GM19372 (cell line): ENCODE results near the gene MYOC.
"Not testable (repeated sequence)": the region's sequence is repeated elsewhere in the genome, so short reads cannot be mapped to it uniquely, and the experiment has no call there.

ENCODE experiments used
- ATAC-seq: cut with Tn5 transposase; IDR thresholded peaks from one replicate; pipeline ENCODE4 v1.9.1; 2021; ENCODE audit warnings: mild to moderate bottlenecking, low read depth, moderate library complexity; ENCODE audit not compliant: unreplicated experiment

The MYOC gene

DNA sequence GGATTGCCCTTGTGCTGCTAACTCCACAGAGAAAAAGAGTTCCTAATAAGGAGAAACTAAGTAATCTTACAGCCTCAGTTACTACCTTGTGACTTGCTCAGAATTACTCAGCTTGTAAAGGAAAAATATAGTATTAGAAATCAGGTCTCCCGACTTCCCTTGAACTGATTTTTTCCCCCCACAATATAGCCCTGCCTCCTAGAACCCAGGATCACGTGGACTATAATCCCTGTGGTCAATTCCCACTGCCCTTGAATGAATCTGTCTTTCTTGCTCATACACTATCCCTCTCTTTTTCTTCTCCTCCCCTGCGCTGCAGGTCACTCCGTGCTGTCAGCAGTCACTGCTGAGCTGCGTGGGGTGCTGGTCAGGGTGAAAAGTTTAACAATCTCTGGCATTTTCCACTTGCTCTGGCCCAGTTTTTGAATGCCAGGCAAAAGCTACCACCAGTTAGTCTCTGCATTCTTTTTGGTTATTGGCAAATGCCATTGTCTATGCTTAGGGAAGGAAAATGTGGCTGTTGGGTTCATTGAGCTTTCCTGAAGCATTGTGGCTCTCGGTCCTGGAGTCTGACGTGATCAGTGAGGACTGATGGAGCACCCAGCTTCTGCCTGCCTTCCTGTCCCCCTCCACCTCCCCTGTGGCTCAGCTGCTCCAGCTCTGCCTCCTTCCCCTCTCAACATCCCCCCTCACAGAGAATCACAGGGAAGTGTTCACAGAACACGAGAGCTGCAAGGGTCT is 1.9 kb upstream of the MYOC start:
- ATAC-seq = no peak

- ATAC-seq = no peak
These were observed 1.3 kb upstream of the MYOC start for GRCh38 chr1:171653796-171654195.

GRCh38 chr1:171646249-171646560 is 6.3 kb downstream of the MYOC start:
- ATAC-seq = no peak

GRCh38 chr1:171645553-171646248 is 6.8 kb downstream of the MYOC start:
- no peak for ATAC-seq

DNA sequence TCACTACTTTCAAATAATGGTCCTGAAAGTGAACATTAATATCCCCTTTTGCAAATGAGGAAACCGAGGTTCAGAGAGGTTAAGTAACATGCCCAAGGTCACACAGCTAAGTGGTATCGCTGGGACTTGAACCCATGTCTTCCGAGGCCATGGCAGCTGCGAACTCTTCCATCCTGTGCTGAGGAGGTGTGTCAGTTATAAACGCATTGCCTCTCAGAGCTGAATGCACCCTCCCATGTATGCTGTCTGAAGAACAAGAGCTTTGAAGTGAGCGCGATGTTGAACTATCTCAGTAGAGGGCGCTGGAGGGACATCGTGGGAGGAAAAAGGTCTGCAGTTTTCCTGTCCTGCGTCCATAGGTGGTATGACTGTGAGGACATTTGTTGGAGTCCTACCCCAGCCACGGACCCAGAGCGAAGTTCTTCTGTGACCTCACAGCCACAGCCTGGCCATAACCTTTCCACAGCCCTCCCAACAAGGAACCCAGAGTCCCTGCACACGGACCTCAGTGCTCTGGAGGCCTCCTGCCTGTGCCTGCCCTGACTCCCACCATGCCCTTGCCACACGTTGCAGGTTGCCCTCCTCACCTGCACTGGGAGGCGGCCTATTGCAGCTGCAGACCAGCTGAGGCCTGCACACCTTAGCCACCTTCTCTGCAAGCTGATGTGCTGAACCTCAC is 7.5 kb downstream of the MYOC start:
- peak; percentile 64 for ATAC-seq

- ATAC-seq = no peak
These were observed 9.3 kb downstream of the MYOC start for GRCh38 chr1:171643156-171643555.

DNA sequence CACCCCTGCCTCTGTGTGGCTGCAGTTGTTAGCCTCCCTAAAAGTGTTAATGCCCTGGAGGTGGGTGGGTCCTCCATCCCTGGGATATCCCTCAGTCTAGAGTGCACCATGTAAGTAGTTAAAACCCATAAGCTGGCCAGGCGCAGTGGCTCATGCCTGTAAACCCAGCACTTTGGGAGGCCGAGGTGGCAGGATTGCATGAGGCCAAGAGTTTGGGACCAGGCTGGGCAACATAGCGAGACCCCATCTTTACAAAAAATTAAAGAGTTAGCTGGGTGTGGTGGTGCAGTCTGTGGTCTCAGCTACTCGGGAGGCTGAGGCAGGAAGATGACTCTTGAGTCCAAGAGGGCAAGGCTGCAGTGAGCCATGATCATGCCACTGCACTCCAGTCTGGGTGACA is 10.3 kb downstream of the MYOC start:
- no peak for ATAC-seq

DNA sequence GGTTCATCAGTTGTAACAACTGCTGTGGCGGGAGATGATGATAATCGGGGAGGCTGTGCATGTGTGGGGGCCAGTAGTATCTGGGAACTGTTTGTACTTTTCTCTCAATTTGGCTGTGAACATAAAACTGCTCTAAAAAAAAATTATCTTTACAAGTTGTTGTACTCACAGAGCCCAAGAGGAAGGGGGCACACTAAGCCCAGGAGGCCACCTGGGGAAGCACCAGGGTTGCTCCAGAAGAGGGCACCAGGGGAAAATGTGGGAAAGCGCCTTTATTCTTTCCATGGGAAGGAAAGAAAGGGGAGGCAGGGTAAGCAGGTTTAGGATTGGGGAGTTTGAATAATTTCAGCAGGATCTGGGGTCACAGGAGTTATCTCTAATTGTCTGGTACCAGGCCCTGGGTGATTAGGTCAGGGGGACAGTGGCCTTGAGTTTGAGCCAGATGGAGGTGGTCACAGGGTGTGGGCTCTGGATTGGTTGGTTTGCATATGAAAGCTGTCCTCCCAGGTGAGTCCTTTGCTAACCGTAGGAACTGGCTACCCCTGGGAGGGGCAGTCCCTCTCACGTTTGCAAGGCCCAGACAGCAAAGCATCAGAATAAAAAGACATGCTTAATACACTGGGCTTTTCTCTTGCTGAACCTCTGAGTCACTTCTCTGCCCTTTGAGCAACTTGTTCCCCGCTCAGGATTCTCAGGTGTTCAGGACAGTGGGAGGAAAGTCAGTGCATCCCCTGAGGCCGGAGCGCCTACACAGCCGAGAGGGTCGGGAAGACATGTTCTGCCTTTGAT is 11.2 kb downstream of the MYOC start:
- ATAC-seq = no peak

DNA sequence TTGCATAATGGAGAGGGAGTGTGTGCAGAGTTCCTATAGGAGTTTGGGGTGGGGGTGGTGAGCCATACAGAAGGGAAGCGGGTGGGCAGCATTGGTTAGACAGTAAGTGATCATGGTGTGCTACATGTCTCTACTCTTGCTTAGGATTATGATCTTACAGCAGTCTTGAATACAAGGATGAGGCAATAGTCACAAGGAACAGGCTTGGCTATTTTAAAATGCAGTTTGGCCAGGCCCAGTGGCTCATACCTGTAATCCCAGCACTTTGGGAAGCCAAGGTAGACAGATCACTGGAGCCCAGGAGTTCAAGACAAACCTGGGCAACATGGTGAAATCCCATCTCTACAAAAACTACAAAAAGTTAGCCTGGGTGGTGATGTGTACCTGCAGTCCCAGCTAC is 12.3 kb downstream of the MYOC start:
- no peak for ATAC-seq

DNA sequence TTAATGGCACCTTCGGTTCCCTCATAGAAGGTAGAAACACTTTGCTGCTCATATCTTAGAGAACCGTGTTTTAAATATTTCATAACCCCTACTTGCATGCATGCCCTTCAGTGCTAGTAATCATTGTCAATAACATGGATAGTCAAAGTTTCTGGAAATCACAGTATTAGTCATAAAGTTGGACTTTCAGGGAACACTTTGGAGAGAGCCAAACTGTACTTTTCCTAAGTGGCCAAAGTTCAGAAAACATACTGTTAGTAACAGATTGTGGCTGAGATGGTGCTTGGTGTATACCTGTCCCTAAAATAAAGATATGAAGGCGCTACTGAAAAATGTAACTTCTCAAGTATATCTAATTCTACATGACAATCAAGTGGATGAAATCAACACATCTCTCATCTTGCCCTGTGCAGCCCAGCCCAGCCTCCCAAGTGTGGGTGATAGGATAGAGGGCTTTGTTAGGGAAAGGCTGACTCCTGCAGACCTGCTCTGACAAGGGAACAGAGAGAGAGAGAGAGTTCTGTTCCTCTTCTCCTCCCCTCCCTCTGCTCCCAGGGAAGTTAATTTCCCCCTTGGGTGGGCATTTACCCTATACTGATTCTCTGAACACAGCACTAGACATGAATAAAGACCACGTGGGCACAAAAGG is 14.4 kb downstream of the MYOC start:
- ATAC-seq = no peak

DNA sequence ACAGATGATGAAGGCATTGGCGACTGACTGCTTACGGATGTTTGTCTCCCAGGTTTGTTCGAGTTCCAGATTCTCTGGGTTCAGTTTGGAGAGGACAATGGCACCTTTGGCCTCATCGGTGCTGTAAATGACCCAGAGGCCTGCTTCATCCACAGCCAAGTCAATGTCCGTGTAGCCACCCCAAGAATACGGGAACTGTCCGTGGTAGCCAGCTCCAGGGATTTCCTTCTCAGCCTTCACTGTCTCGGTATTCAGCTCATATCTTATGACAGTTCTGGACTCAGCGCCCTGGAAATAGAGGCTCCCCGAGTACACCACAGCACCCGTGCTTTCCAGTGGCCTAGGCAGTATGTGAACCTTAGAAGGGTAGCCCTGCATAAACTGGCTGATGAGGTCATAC is 16.3 kb downstream of the MYOC start:
- no peak for ATAC-seq

GRCh38 chr1:171635661-171636060 is 16.8 kb downstream of the MYOC start:
- ATAC-seq = no peak

GRCh38 chr1:171628225-171628624 is 24.3 kb downstream of the MYOC start:
- ATAC-seq = no peak

GRCh38 chr1:171627020-171627419 is 25.5 kb downstream of the MYOC start:
- no peak for ATAC-seq

DNA sequence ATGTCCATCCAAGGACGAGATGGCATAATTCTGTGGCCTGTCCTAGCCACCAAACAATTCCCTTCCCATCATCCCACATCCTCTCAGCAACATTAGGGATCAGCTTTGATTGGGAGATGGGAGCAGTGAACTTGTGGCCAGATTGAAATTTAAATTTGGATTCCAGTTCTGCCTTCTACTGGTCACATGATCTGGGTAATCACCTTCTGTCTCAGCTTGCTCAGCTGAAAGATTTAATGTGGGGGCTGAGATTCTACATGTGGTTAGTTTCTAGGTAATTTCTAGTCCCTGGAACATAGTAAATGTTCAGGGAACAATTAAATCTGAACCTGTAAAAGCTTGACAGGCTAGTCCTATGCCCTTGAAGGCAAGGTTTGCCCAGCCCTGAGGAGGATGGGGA is 27.3 kb downstream of the MYOC start:
- ATAC-seq = no peak

DNA sequence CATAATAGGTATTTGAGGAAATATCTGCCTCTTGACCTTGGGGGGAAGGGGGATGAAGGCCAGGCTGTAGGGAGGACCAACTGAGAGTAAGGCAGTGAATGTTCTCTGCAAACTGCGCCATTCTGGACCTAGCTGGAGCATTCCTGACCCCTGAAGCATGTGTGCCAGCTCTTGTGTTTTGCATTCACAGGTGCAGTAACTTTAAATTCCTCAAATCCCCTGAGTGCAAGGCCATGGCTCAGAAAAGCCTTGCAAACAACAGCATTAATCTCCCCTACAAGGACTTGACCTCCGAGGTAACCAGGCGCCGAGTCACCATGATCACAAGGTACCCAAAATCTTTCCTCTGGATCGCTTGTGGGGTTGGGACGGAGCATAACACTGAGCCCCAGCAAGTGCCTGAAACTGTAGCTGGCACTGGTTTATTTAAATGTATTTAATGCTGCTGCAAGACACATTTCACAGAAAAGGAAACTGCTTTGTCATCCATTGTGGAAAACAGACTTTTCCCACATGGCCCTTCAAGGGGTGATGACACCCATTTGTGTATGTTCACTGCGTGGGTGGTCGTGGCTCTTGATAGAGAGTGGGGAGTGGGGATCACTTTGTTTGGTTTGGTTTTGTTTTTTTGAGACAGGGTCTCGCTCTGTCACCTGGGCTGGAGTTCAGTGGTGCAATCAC is 28.7 kb downstream of the MYOC start:
- ATAC-seq = no peak

DNA sequence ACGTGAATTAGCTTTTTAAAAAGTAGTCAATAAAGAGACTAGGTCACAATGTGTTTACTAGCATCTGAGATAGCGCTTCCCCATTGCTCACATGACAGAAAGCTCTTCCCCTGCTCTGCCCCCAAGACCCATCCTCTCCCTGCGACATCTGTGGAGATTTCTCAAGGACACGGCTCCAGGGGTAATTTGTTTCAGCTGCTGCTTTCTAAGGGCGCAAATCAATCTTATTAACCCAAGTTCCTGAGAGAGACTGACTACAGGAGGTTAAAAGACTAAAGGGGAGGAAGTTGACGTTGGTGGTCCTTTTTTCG is 30.4 kb downstream of the MYOC start, which contains the start of gene MYOCOS:
Gene MYOCOS, plus strand, starts transcription at position 92 of the 311 bp plus-strand sequence. CDS start 1,641 bp downstream, outside the sequence.
- no peak for ATAC-seq

DNA sequence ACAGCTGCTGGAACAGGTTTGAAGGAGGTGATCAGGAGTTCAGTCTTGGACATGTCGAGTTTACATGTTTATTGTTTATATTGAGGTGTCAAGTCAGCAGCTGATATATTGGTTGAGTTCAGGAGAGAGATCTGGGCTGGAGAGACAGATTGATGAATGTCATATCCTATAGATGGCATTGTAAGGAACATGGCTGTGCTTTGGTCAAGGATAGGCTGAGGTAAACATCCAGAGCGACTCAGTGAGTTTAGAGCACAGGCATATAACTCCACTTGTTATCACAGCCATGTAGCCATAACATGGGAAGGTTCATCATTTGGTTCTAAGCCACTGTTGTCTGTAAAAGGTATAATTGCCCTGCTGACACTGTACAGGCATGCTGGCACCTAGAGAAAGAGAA is 35.9 kb downstream of the MYOC start:
- ATAC-seq = no peak

DNA sequence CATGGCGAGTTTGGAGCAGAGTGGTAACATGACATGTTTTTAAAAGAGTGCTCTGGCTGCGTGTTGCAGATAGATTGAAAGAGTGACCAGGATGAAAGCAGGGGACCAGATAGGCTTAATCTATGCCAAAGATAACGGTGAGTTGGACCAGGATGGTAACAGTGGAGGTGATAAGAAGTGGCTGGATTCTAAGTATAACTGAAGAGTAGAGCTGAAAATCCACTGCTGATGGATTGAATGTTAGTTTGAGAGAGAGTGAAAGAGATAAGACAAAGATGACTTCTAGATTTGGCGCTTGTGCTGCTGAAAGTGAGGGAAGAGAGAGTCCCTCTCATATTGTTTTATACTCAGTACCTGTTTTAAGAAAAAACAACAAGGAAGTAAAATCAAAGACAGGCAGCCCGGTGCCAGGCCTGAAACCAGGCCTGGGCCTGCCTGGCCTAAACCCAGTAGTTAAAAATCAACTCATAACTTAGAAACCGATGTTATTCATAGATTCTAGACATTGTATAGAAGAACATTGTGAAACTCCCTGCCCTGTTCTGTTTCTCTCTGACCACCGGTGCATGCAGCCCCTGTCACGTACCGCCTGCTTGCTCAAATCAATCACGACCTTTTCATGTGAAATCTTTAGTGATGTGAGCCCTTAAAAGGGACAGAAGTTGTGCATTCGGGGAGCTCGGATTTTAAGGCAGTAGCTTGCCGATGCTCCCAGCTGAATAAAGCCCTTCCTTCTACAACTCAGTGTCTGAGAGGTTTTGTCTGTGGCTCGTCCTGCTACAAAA is 37.2 kb downstream of the MYOC start:
- not testable (repeated sequence) for ATAC-seq
